B cell (primary cell): ENCODE measurements around the gene C10orf105. TPM values are rescaled to one million over a fixed set of nuclear protein-coding genes. Genes with fewer than 3 reads are reported as not detected.

Experiments used
- ATAC-seq: fragments of 200-7000 bp; cut with Tn5 transposase; one replicate; pipeline ENCODE4 v1.10.0; 2021; ENCODE audit warnings: low read depth, mild to moderate bottlenecking, moderate number of reproducible peaks, moderate library complexity
- CTCF ChIA-PET: fragments of 350-600 bp; sonication (Branson Sonifier 250); formaldehyde crosslinking; loops from one replicate; lab custom pipeline; 2021; ENCODE audit warnings: antibody characterized with exemption, inconsistent platforms; lab: Charles Lee
- POLR2A ChIA-PET: fragments of 350-600 bp; sonication (Branson Sonifier 250); formaldehyde crosslinking; loops from one replicate; lab custom pipeline; 2021; ENCODE audit warnings: antibody characterized with exemption; lab: Charles Lee
- DNase-seq: peaks from one replicate; pipeline ENCODE4 v3.0.0; 2013
- H2AFZ ChIP-seq: 2 replicates; pipeline ENCODE4 v1.6.1; 2012; ENCODE audit warnings: mild to moderate bottlenecking, low read depth, low read length; ENCODE audit not compliant: insufficient read depth, poor library complexity, severe bottlenecking
- H3K27ac ChIP-seq, 2 donors: 1 replicate in 1 of 2; 2 replicates in 1 of 2; pipeline ENCODE4 v1.5.1; 2012 to 2013; ENCODE audit warnings: low read length in 2 of 2, mild to moderate bottlenecking in 2 of 2, moderate library complexity in 1 of 2
- H3K27me3 ChIP-seq, 4 experiments: fragments of 200-600 bp in 1 of 4; sonication (generic) in 1 of 4; replicated peaks in 1 of 4; 1 replicate in 2 of 4; 2 replicates in 2 of 4; pipeline versions ENCODE4 v1.6.1 to v1.7.0; 2013 to 2016; ENCODE audit warnings: low read length in 3 of 4, mild to moderate bottlenecking in 2 of 4, mixed read lengths in 1 of 4, moderate library complexity in 1 of 4; ENCODE audit not compliant: insufficient read depth in 4 of 4, control insufficient read depth in 3 of 4; ENCODE audit errors: control extremely low read depth in 1 of 4
- H3K36me3 ChIP-seq, 2 experiments: replicated peaks in 1 of 2; 1 replicate in 1 of 2; 2 replicates in 1 of 2; pipeline versions ENCODE4 v1.6.1 to v1.7.1; 2013; ENCODE audit warnings: low read length in 1 of 2; ENCODE audit not compliant: insufficient read depth in 2 of 2, control insufficient read depth in 1 of 2; ENCODE audit errors: control extremely low read depth in 1 of 2, extremely low read depth in 1 of 2
- H3K4me1 ChIP-seq, 2 donors: fragments of 200-600 bp in 1 of 2; sonication (generic) in 1 of 2; 1 replicate in 1 of 2; 2 replicates in 1 of 2; pipeline versions ENCODE4 v1.5.1 to v1.6.1; 2013 to 2017; ENCODE audit warnings: low read length in 2 of 2; ENCODE audit not compliant: control insufficient read depth in 2 of 2, insufficient read depth in 2 of 2
- H3K4me2 ChIP-seq: replicated peaks from 2 replicates; pipeline ENCODE3; 2012; ENCODE audit warnings: mild to moderate bottlenecking, low read depth, low read length; ENCODE audit not compliant: poor library complexity, severe bottlenecking
- H3K4me3 ChIP-seq, 5 experiments: fragments of 200-600 bp in 1 of 5; sonication (generic) in 1 of 5; 1 replicate in 3 of 5; 2 replicates in 2 of 5; pipeline versions ENCODE4 v1.5.1 to v1.7.0; 2011 to 2016; ENCODE audit warnings: low read length in 4 of 5, mild to moderate bottlenecking in 4 of 5, low read depth in 2 of 5, control low read depth in 1 of 5, moderate library complexity in 1 of 5; ENCODE audit not compliant: insufficient read depth in 1 of 5; ENCODE audit errors: control extremely low read depth in 1 of 5, extremely low read depth in 1 of 5
- H3K79me2 ChIP-seq: fragments of 200-600 bp; sonication (generic); one replicate; pipeline ENCODE4 v1.6.0; 2016; ENCODE audit warnings: low read length; ENCODE audit not compliant: control insufficient read depth, insufficient read depth
- H3K9ac ChIP-seq: fragments of 200-600 bp; sonication (generic); 2 replicates; pipeline ENCODE4 v1.6.1; 2017; ENCODE audit warnings: mild to moderate bottlenecking, low read length, moderate library complexity
- H3K9me3 ChIP-seq, 3 donors: one replicate each; pipeline versions ENCODE4 v1.6.1 to v1.7.1; 2013; ENCODE audit warnings: low read length in 2 of 3; ENCODE audit not compliant: control insufficient read depth in 2 of 3, insufficient read depth in 1 of 3; ENCODE audit errors: control extremely low read depth in 1 of 3
- H4K20me1 ChIP-seq: 2 replicates; pipeline ENCODE4 v1.6.0; 2012; ENCODE audit warnings: mild to moderate bottlenecking, low read length; ENCODE audit not compliant: insufficient read depth, control insufficient read depth, poor library complexity, severe bottlenecking
- H3K27ac Mint-ChIP-seq: one replicate; pipeline ENCODE4 v1.8.0; 2021; ENCODE audit warnings: mixed read lengths
- H3K27me3 Mint-ChIP-seq: one replicate; pipeline ENCODE4 v1.8.0; 2021; ENCODE audit warnings: mixed read lengths
- H3K4me1 Mint-ChIP-seq: one replicate; pipeline ENCODE4 v1.8.0; 2021; ENCODE audit warnings: mixed read lengths
- H3K4me3 Mint-ChIP-seq: one replicate; pipeline ENCODE4 v1.8.0; 2021; ENCODE audit warnings: mixed read lengths
- H3K9me3 Mint-ChIP-seq: one replicate; pipeline ENCODE4 v1.8.0; 2022; ENCODE audit warnings: mixed read lengths; ENCODE audit not compliant: insufficient read depth
- CTCF ChIP-seq: fragments of 200-600 bp; IDR thresholded peaks from one replicate; pipeline ENCODE4 v1.8.0; 2022; ENCODE audit warnings: antibody characterized with exemption, mild to moderate bottlenecking
- EZH2 ChIP-seq: IDR thresholded peaks from 2 replicates; pipeline ENCODE4 v1.6.1; 2012; ENCODE audit warnings: borderline replicate concordance, low read depth, mild to moderate bottlenecking, moderate library complexity, low read length; ENCODE audit not compliant: insufficient read depth, poor library complexity, severe bottlenecking
- WGBS: methylation state at CpG from one replicate; pipeline ENCODE4 v1.1.5; 2013; ENCODE audit warnings: missing lambda C conversion rate; ENCODE audit not compliant: insufficient coverage; 5-methylcytosine and 5-hydroxymethylcytosine counted together
- intact Hi-C: fragments of 100-400 bp; cut with micrococcal nuclease; formaldehyde crosslinking; loops from one replicate; pipeline ENCODE4 v1.10.0; 2022
- polyA plus RNA-seq: library from polyadenylated mRNA; depleted of rRNA; stranded (reverse); fragments of >200 nt; gene quantifications from 2 replicates; pipeline ENCODE4 v1.2.3, GENCODE V29; 2012
- total RNA-seq, 2 donors: library from RNA; stranded (reverse); fragments of 120-200 nt in 1 of 2; gene quantifications; 1 replicate in 1 of 2; 2 replicates in 1 of 2; pipeline versions ENCODE4 v1.2.3 to v1.2.4, GENCODE V29; 2013 to 2022

The C10orf105 gene
- total and polyA plus RNA-seq, 2 donors (not counting 1 experiment from before 2014, with no cell fraction given): 0.03 TPM; not detected in 1

DNA sequence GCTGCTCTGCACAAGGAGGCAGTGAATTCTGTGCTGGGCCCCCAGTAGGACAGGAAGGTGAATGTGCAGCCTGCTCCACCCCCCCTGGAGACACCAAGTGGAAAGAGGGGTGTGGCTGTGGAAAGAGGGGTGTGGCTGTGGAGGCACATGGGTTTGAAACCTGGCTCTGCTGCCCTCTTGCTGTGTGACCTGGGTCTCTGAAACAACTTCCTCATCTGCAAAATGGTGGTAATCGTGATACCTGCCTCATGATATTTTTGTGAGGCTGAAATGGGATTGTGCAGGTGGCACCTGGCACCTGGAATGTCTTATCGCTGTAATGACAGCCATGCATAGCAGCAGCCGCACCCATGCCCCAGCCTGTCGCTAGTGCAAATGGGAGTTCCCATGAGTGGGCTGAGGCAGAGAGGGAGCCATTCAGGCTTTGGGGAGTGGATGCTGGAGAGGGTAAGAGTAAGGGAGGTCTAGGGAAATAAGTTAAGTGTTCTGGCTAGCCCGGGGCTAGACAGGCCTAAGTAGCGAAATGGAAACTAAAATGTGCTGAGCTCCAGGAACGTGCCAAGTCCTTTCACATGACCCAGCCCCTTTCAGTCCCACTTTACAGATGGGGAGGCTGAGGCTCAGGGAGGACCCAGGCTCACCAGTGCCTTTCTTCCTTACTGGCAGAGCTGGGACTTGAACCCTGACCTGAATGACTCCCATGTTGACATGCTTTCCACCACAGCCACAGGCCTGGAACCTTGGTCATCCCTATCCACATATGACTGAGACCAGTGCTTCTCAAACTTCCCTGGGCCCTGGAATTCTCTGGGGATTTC is 35.0 kb downstream of the C10orf105 start:
- peaks cover 0 to 2% (median 0%) of the 10 kb centered on the region in 4 experiments for H3K27me3 ChIP-seq
- H3K9me3 Mint-ChIP-seq: no peaks in the 10 kb centered on the region
- H3K27ac ChIP-seq: no peak overlapping the region
- intact Hi-C loops: no loop called here
- H3K4me1 ChIP-seq: peaks cover 5 to 8% of the 10 kb centered on the region in 2 donors
- DNase-seq (peak; percentile 43), ATAC-seq (no peak)
- TF ChIP-seq CTCF (no peak), EZH2 (no peak)
- no peak overlapping the region for H3K4me2 ChIP-seq
- CTCF ChIA-PET: interaction anchor here (1.0 to 1.7 kb wide), 2 partner anchors 10 to 11 kb away, joined by 5 to 6 read pairs; no protein-coding TSS in a partner anchor
- no peaks in the 10 kb centered on the region for H3K36me3 ChIP-seq
- H3K27ac Mint-ChIP-seq: no peak overlapping the region
- no peak overlapping the region for H3K9ac ChIP-seq
- H3K79me2 ChIP-seq: no peaks in the 10 kb centered on the region
- H3K4me3 Mint-ChIP-seq: no peak overlapping the region
- no peaks in the 10 kb centered on the region for H4K20me1 ChIP-seq
- POLR2A ChIA-PET: no interaction called here
- peaks cover 8% of the 10 kb centered on the region for H3K4me1 Mint-ChIP-seq
- WGBS: 82% methylated on average over 7 of the region's 7 CpGs
- H3K9me3 ChIP-seq: peaks cover 0 to 22% (median 7%) of the 10 kb centered on the region in 3 donors
- no peak overlapping the region for H3K4me3 ChIP-seq
- peaks cover 9% of the 10 kb centered on the region for H3K27me3 Mint-ChIP-seq
- H2AFZ ChIP-seq: no peak overlapping the region

GRCh38 chr10:71683301-71683700 is 36.3 kb downstream of the C10orf105 start:
- Mint-ChIP-seq H3K27ac (no peak overlapping the region), H3K9me3 (no peaks in the 10 kb centered on the region), H3K27me3 (peaks cover 9% of the 10 kb centered on the region), H3K4me3 (no peak overlapping the region), H3K4me1 (peaks cover 8% of the 10 kb centered on the region)
- Histone ChIP-seq H4K20me1 (no peaks in the 10 kb centered on the region), H3K9me3 (peaks cover 0 to 9% (median 4%) of the 10 kb centered on the region in 3 donors), H2AFZ (no peak overlapping the region), H3K4me2 (no peak overlapping the region), H3K9ac (no peak overlapping the region), H3K36me3 (no peaks in the 10 kb centered on the region), H3K4me3 (no peak overlapping the region), H3K27ac (no peak overlapping the region), H3K27me3 (peaks cover 0 to 6% (median 0%) of the 10 kb centered on the region in 4 experiments), H3K79me2 (no peaks in the 10 kb centered on the region), H3K4me1 (peaks cover 5 to 8% of the 10 kb centered on the region in 2 donors)
- 97% methylated on average over 7 of the region's 7 CpGs for WGBS
- DNase-seq (no peak), ATAC-seq (no peak)
- no peak for TF ChIP-seq CTCF
- POLR2A ChIA-PET: interaction anchor here (0.7 kb wide), 1 partner anchor 90 kb away, joined by 3 read pairs; the partner anchor contains the start of gene VSIR
- CTCF ChIA-PET: interaction anchor here (0.7 to 1.2 kb wide), 3 partner anchors 11 to 23 kb away, joined by 3 to 5 read pairs (median 3); no protein-coding TSS in a partner anchor
- intact Hi-C loops: no loop called here
